HEK293 (cell line): Measurements from ENCODE around the gene ARHGAP22.

Experiments
- CTCF ChIA-PET: fragments of 350-600 bp; formaldehyde crosslinking; extraction: SDS; loops from one replicate; lab custom pipeline; 2021; ENCODE audit warnings: antibody characterized with exemption; lab: Yijun Ruan, JAX
- POLR2A ChIA-PET: fragments of 300-600 bp; formaldehyde crosslinking; extraction: SDS; loops from one replicate; lab custom pipeline; 2020; ENCODE audit warnings: antibody characterized with exemption, inconsistent platforms; lab: Yijun Ruan, JAX
- H3K27ac ChIP-seq: fragments of 200-500 bp; sonication (Bioruptor generic); 2 replicates; pipeline ENCODE4 v1.5.1; 2014; ENCODE audit warnings: low read depth, low read length, control low read depth, inconsistent platforms; ENCODE audit errors: extremely low read depth
- H3K36me3 ChIP-seq, 2 experiments: fragments of 200-500 bp in 1 of 2; sonication (Bioruptor generic) in 1 of 2; 1 replicate in 1 of 2; 2 replicates in 1 of 2; pipeline ENCODE4 v1.5.1; 2014 to 2017; ENCODE audit warnings: inconsistent platforms in 2 of 2, low read length in 2 of 2; ENCODE audit not compliant: control insufficient read depth in 2 of 2, insufficient read depth in 1 of 2
- H3K4me1 ChIP-seq: fragments of 200-500 bp; sonication (Bioruptor generic); 2 replicates; pipeline ENCODE4 v1.5.1; 2014; ENCODE audit warnings: mild to moderate bottlenecking, low read length, inconsistent platforms; ENCODE audit not compliant: control insufficient read depth, insufficient read depth
- H3K4me3 ChIP-seq: 2 replicates; pipeline ENCODE4 v1.5.1; 2011; ENCODE audit warnings: low read depth, mild to moderate bottlenecking, control low read depth, low read length, moderate library complexity
- H3K9me3 ChIP-seq: fragments of 200-500 bp; sonication (Bioruptor generic); 2 replicates; pipeline ENCODE4 v1.5.1; 2014; ENCODE audit warnings: low read depth, low read length, inconsistent platforms; ENCODE audit not compliant: control insufficient read depth, insufficient read depth
- IKZF3 ChIP-seq: fragments of 450-650 bp; IDR thresholded peaks from 2 replicates; pipeline ENCODE4 v1.5.0; 2018; ENCODE audit warnings: missing biosample characterization, mild to moderate bottlenecking, missing genetic modification characterization, moderate library complexity
- KLF9 ChIP-seq: fragments of 450-650 bp; formaldehyde crosslinking; IDR thresholded peaks from 2 replicates; pipeline ENCODE4 v1.5.1; 2016; ENCODE audit warnings: missing biosample characterization, missing genetic modification characterization, low read depth
- PRDM2 ChIP-seq: fragments of 450-650 bp; formaldehyde crosslinking; IDR thresholded peaks from 2 replicates; pipeline ENCODE4 v1.5.1; 2016; ENCODE audit warnings: missing biosample characterization, missing genetic modification characterization, borderline replicate concordance
- SALL2 ChIP-seq: fragments of 450-650 bp; formaldehyde crosslinking; IDR thresholded peaks from 2 replicates; pipeline ENCODE4 v1.5.0; 2017; ENCODE audit warnings: missing biosample characterization, mild to moderate bottlenecking, missing genetic modification characterization, borderline replicate concordance
- TRIM28 ChIP-seq: IDR thresholded peaks from 2 replicates; pipeline ENCODE4 v1.6.1; 2011; ENCODE audit warnings: low read length, control low read depth, borderline replicate concordance
- ZBTB1 ChIP-seq: fragments of 450-650 bp; formaldehyde crosslinking; IDR thresholded peaks from 2 replicates; pipeline ENCODE4 v1.5.1; 2016; ENCODE audit warnings: missing biosample characterization, missing genetic modification characterization
- ZBTB26 ChIP-seq: fragments of 450-650 bp; formaldehyde crosslinking; optimal IDR thresholded peaks from 2 replicates; pipeline ENCODE3; 2016; ENCODE audit warnings: missing biosample characterization, mild to moderate bottlenecking, missing genetic modification characterization
- ZBTB7A ChIP-seq: fragments of 450-650 bp; formaldehyde crosslinking; IDR thresholded peaks from 2 replicates; pipeline ENCODE4 v1.5.1; 2016; ENCODE audit warnings: low read depth, missing biosample characterization, missing genetic modification characterization
- ZFP69B ChIP-seq: fragments of 450-650 bp; formaldehyde crosslinking; IDR thresholded peaks from 2 replicates; pipeline ENCODE4 v1.5.1; 2016; ENCODE audit warnings: missing biosample characterization, missing genetic modification characterization
- ZNF10 ChIP-seq: fragments of 450-650 bp; formaldehyde crosslinking; IDR thresholded peaks from 2 replicates; pipeline ENCODE4 v1.5.1; 2017; ENCODE audit warnings: missing biosample characterization, missing genetic modification characterization
- ZNF391 ChIP-seq: fragments of 450-650 bp; formaldehyde crosslinking; IDR thresholded peaks from 2 replicates; pipeline ENCODE4 v1.5.1; 2016; ENCODE audit warnings: low read depth, missing biosample characterization, missing genetic modification characterization, borderline replicate concordance
- ZNF394 ChIP-seq: fragments of 450-650 bp; formaldehyde crosslinking; IDR thresholded peaks from 2 replicates; pipeline ENCODE4 v1.5.1; 2016; ENCODE audit warnings: missing biosample characterization, missing genetic modification characterization, mild to moderate bottlenecking, moderate library complexity, borderline replicate concordance
- ZNF398 ChIP-seq: fragments of 450-650 bp; formaldehyde crosslinking; IDR thresholded peaks from 2 replicates; pipeline ENCODE4 v1.5.1; 2017; ENCODE audit warnings: missing biosample characterization, missing genetic modification characterization
- ZNF530 ChIP-seq: fragments of 450-650 bp; formaldehyde crosslinking; IDR thresholded peaks from 2 replicates; pipeline ENCODE4 v1.5.1; 2016; ENCODE audit warnings: low read depth, missing biosample characterization, missing genetic modification characterization
- ZNF677 ChIP-seq: fragments of 450-650 bp; IDR thresholded peaks from 2 replicates; pipeline ENCODE4 v1.5.0; 2018; ENCODE audit warnings: missing biosample characterization, mild to moderate bottlenecking, missing genetic modification characterization, moderate library complexity
- ZNF830 ChIP-seq: fragments of 450-650 bp; IDR thresholded peaks from 2 replicates; pipeline ENCODE4 v1.5.0; 2018; ENCODE audit warnings: missing biosample characterization, missing genetic modification characterization, low read depth, mild to moderate bottlenecking, moderate library complexity
- TF ChIP-seq, protein P1 (sequence below): sonication (generic); formaldehyde crosslinking; IDR thresholded peaks from 2 replicates; pipeline ENCODE4 v1.8.1; 2022; ENCODE audit warnings: mild to moderate bottlenecking, moderate library complexity, missing genetic modification reagents
- TF ChIP-seq, protein P2 (sequence below): fragments of 450-650 bp; formaldehyde crosslinking; IDR thresholded peaks from 2 replicates; pipeline ENCODE4 v1.5.0; 2017; ENCODE audit warnings: missing biosample characterization, missing genetic modification characterization, borderline replicate concordance
- TF ChIP-seq, protein P3 (sequence below): fragments of 450-650 bp; formaldehyde crosslinking; IDR thresholded peaks from 2 replicates; pipeline ENCODE4 v1.5.1; 2016; ENCODE audit warnings: missing biosample characterization, missing genetic modification characterization

ARHGAP22 gene

DNA sequence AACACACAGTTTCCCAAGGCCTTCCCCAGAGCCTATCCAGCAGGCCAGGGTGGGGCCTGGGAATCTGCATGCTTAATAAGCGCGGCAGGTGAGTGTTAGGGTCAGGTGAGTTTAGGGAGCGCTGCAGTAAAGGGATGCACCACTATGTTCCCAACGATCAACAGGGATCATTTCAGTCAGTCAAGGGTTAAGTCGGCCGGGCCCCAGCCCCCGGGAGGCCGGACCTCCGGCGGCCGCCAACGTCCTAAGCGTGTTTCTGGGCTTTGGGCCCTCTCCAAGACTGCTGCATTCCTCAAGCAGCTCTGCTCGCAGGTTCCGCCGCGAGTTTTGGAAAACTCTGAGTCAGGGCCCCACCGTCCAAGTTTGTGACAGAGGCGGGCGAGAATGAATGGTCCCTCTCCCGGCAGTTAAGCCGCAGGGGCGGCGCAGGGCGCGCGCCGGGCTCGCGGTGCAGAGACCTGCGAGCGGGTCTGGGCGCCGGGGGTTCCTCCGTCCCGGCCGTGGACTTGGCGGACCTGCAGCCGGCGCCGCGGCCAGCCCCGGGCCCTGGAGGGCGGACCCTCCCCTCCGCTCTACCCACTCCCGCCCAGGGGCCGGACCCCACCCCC lies 81.6 kb downstream of the ARHGAP22 start (continued):
- TF ChIP-seq PRDM2 (tag by site-specific recombination) (no peak), ZNF830 (tag by site-specific recombination) (no peak), ZFP69B (tag by site-specific recombination) (peak; percentile 37; the same call in 1 of the 2 replicates), SALL2 (tag by site-specific recombination) (no peak), IKZF3 (tag by site-specific recombination) (peak; percentile 60; the same call in 1 of the 2 replicates), ZNF398 (tag by site-specific recombination) (no peak), ZBTB26 (peak; percentile 51), ZBTB1 (tag by site-specific recombination) (no peak)
- TF ChIP-seq, protein P1, sequence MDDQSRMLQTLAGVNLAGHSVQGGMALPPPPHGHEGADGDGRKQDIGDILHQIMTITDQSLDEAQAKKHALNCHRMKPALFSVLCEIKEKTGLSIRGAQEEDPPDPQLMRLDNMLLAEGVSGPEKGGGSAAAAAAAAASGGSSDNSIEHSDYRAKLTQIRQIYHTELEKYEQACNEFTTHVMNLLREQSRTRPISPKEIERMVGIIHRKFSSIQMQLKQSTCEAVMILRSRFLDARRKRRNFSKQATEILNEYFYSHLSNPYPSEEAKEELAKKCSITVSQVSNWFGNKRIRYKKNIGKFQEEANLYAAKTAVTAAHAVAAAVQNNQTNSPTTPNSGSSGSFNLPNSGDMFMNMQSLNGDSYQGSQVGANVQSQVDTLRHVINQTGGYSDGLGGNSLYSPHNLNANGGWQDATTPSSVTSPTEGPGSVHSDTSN (CRISPR knock-in tag) = no peak

GRCh38 chr10:48522011-48522765 lies 82.7 kb downstream of the ARHGAP22 start:
- ChIA-PET CTCF (interaction anchor here (0.9 to 1.3 kb wide), 5 partner anchors 13 to 159 kb away, joined by 3 to 4 read pairs (median 4); no protein-coding TSS in a partner anchor), POLR2A (no interaction called here)
- TF ChIP-seq TRIM28 = no peak
- TF ChIP-seq ZNF394 (tag by site-specific recombination) = no peak
- no peak for TF ChIP-seq SALL2 (tag by site-specific recombination)
- TF ChIP-seq, protein P2, sequence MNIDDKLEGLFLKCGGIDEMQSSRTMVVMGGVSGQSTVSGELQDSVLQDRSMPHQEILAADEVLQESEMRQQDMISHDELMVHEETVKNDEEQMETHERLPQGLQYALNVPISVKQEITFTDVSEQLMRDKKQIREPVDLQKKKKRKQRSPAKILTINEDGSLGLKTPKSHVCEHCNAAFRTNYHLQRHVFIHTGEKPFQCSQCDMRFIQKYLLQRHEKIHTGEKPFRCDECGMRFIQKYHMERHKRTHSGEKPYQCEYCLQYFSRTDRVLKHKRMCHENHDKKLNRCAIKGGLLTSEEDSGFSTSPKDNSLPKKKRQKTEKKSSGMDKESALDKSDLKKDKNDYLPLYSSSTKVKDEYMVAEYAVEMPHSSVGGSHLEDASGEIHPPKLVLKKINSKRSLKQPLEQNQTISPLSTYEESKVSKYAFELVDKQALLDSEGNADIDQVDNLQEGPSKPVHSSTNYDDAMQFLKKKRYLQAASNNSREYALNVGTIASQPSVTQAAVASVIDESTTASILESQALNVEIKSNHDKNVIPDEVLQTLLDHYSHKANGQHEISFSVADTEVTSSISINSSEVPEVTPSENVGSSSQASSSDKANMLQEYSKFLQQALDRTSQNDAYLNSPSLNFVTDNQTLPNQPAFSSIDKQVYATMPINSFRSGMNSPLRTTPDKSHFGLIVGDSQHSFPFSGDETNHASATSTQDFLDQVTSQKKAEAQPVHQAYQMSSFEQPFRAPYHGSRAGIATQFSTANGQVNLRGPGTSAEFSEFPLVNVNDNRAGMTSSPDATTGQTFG = no peak
- TF ChIP-seq ZNF677 (tag by site-specific recombination) = no peak
- no peak for TF ChIP-seq ZNF391 (tag by site-specific recombination)
- TF ChIP-seq ZBTB7A = no peak
- TF ChIP-seq, protein P3, sequence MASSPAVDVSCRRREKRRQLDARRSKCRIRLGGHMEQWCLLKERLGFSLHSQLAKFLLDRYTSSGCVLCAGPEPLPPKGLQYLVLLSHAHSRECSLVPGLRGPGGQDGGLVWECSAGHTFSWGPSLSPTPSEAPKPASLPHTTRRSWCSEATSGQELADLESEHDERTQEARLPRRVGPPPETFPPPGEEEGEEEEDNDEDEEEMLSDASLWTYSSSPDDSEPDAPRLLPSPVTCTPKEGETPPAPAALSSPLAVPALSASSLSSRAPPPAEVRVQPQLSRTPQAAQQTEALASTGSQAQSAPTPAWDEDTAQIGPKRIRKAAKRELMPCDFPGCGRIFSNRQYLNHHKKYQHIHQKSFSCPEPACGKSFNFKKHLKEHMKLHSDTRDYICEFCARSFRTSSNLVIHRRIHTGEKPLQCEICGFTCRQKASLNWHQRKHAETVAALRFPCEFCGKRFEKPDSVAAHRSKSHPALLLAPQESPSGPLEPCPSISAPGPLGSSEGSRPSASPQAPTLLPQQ (tag by site-specific recombination) = no peak
- no peak for TF ChIP-seq KLF9 (tag by site-specific recombination)
- no peak for TF ChIP-seq ZNF10
- no peak for TF ChIP-seq ZNF530

More at GRCh38 chr10:48522011-48522765, 82.7 kb downstream of the ARHGAP22 start:
- no peaks in the 10 kb centered on the region for H3K9me3 ChIP-seq
- H3K4me3 ChIP-seq = no peak overlapping the region
- no peak overlapping the region for H3K27ac ChIP-seq
- no peaks in the 10 kb centered on the region for H3K36me3 ChIP-seq
- H3K4me1 ChIP-seq = no peaks in the 10 kb centered on the region
